GM12892 (cell line): ENCODE measurements around the gene TMEM63A.

Experiments used
- POLR2A ChIP-seq: IDR thresholded peaks from 2 replicates; pipeline ENCODE4 v1.6.1; 2011; ENCODE audit warnings: low read depth, low read length, control low read depth
- POLR2AphosphoS5 ChIP-seq: IDR thresholded peaks from 2 replicates; pipeline ENCODE4 v1.6.1; 2011; ENCODE audit warnings: low read depth, low read length, control low read depth

- TF ChIP-seq POLR2A, result no peak
- TF ChIP-seq POLR2AphosphoS5, result no peak
Observed at GRCh38 chr1:225849925-225850324, 32.3 kb downstream of the TMEM63A start.
